Esophagus muscularis mucosa (tissue), 4 donors: Measurements from ENCODE around the gene ZFAND6. TPM values are rescaled to one million over a fixed set of nuclear protein-coding genes. Genes with fewer than 3 reads are reported as not detected.

Experiments
- DNase-seq: peaks from one replicate; pipeline ENCODE4 v3.0.0-alpha.2; 2017; ENCODE audit errors: extremely low spot score
- H3K27ac ChIP-seq, 4 donors: fragments of 200-600 bp; sonication (generic); replicated peaks in 1 of 4; 1 replicate in 3 of 4; 2 replicates in 1 of 4; pipeline ENCODE4 v1.5.1; 2016 to 2019; ENCODE audit warnings: mild to moderate bottlenecking in 1 of 4
- H3K27me3 ChIP-seq, 4 donors: fragments of 200-600 bp; sonication (generic); one replicate each; pipeline versions ENCODE4 v1.5.1 to v1.6.0; 2016 to 2019
- H3K36me3 ChIP-seq, 4 donors: fragments of 200-600 bp; sonication (generic); one replicate each; pipeline ENCODE4 v1.5.1; 2016 to 2019
- H3K4me1 ChIP-seq, 4 donors: fragments of 200-600 bp; sonication (generic); one replicate each; pipeline ENCODE4 v1.5.1; 2016 to 2019
- H3K4me3 ChIP-seq, 4 donors: fragments of 200-600 bp; sonication (generic); 1 replicate in 2 of 4; 2 replicates in 2 of 4; pipeline ENCODE4 v1.5.1; 2016 to 2019; ENCODE audit warnings: mild to moderate bottlenecking in 4 of 4, moderate library complexity in 1 of 4
- H3K9me3 ChIP-seq, 4 donors: fragments of 200-600 bp; sonication (generic); 1 replicate in 3 of 4; 2 replicates in 1 of 4; pipeline ENCODE4 v1.5.1; 2016 to 2019
- CTCF ChIP-seq, 3 experiments: fragments of 200-600 bp in 2 of 3; fragments of 450-650 bp in 1 of 3; sonication (generic) in 2 of 3; IDR thresholded peaks; one replicate each; pipeline ENCODE4 v1.5.1; 2017 to 2019; ENCODE audit warnings: antibody characterized with exemption in 3 of 3, mild to moderate bottlenecking in 2 of 3, moderate library complexity in 1 of 3
- EP300 ChIP-seq: sonication (generic); formaldehyde crosslinking; IDR thresholded peaks from one replicate; pipeline ENCODE4 v1.6.1; 2017; ENCODE audit warnings: antibody characterized with exemption
- POLR2A ChIP-seq: fragments of 450-650 bp; IDR thresholded peaks from one replicate; pipeline ENCODE4 v1.6.1; 2017; ENCODE audit warnings: antibody characterized with exemption, moderate library complexity, mild to moderate bottlenecking, low read depth
- POLR2AphosphoS5 ChIP-seq, 2 donors: sonication (generic); formaldehyde crosslinking; IDR thresholded peaks; one replicate each; pipeline ENCODE4 v1.6.1; 2017; ENCODE audit warnings: antibody characterized with exemption in 2 of 2
- WGBS: methylation state at CpG from one replicate; pipeline ENCODE4 v1.1.5; 2018; 5-methylcytosine and 5-hydroxymethylcytosine counted together
- intact Hi-C: fragments of 100-400 bp; cut with DNase I; formaldehyde crosslinking; loops from one replicate; pipeline ENCODE4 v1.15.1; 2023
- total RNA-seq, 4 donors: library from RNA; depleted of rRNA; stranded (reverse); fragments of >200 nt; gene quantifications; one replicate each; pipeline versions ENCODE4 v1.1.0 to v1.2.1, GENCODE V29; 2016

Gene ZFAND6
- total RNA-seq, 4 donors from 2014 or later: 80.2 to 134 (median 107) TPM

DNA sequence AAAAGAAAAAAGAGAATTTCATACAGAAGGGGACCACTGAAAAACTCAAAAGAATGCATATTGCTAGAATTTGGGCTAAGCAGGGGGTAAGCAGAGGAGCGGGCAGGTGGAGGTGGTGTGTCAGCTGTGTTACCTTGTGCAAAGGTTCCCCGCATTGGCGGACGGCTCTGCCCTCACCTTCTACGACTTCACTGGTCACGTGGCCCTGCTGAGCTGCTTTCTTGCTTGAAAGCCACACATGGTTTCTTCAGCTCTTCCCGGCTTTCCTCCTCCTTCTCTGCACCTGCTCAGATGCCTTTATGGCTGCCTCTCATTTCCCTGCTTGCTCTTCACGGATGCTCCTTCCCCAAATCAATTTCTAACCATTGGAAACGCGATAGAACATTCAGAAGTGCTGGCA, 123.8 kb downstream of the ZFAND6 start:
- no peaks in the 10 kb centered on the region for H3K27me3 ChIP-seq
- peaks cover 40 to 91% (median 57%) of the 10 kb centered on the region in 4 donors for H3K36me3 ChIP-seq
- no peak for TF ChIP-seq POLR2A
- no peak for TF ChIP-seq POLR2AphosphoS5 (IDR thresholded peaks at IDR 0.05)
- H3K9me3 ChIP-seq: no peaks in the 10 kb centered on the region
- H3K4me1 ChIP-seq: peaks cover 0 to 5% (median 0%) of the 10 kb centered on the region in 4 donors
- intact Hi-C loops: no loop called here
- no peak overlapping the region for H3K27ac ChIP-seq
- no peak for DNase-seq
- H3K4me3 ChIP-seq: no peak overlapping the region
- WGBS: 95% methylated on average over 10 of the region's 10 CpGs

- Histone ChIP-seq H3K36me3 (peaks cover 40 to 90% (median 57%) of the 10 kb centered on the region in 4 donors), H3K4me3 (no peak overlapping the region), H3K27me3 (no peaks in the 10 kb centered on the region), H3K27ac (no peak overlapping the region), H3K4me1 (peaks cover 0 to 5% (median 0%) of the 10 kb centered on the region in 4 donors), H3K9me3 (no peaks in the 10 kb centered on the region)
- TF ChIP-seq POLR2AphosphoS5 (IDR thresholded peaks at IDR 0.05): no peak
- TF ChIP-seq CTCF (IDR thresholded peaks at IDR 0.05): no peak
- no peak for TF ChIP-seq POLR2A
- TF ChIP-seq EP300: no peak
- 79% methylated on average over 6 of the region's 6 CpGs for WGBS
- intact Hi-C loops: no loop called here
- no peak for DNase-seq
Observed at GRCh38 chr15:80183886-80184285, 124.4 kb downstream of the ZFAND6 start.

DNA sequence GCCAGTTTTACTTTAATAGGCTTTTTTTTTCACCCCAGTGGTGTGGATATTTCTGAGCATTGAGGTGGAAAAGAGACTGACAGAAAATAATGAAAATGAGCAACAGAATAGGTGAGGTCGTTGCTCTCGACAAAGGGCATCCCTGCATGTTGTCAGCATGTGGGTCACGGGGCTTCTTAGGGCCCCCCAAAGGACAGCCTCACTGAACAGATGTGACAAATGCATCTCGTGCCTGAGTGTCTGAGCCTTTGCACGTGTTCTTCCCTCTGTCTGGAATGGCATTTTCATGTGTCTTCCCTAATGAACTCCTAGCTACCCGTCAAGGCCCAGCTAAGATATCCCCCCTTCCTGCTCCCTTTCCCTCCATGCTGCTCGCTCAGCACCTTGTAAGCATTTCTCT, 125.1 kb downstream of the ZFAND6 start:
- no peaks in the 10 kb centered on the region for H3K27me3 ChIP-seq
- H3K4me1 ChIP-seq: peaks cover 0 to 1% (median 0%) of the 10 kb centered on the region in 4 donors
- WGBS: 87% methylated on average over 7 of the region's 7 CpGs
- H3K36me3 ChIP-seq: peaks cover 40 to 89% (median 57%) of the 10 kb centered on the region in 4 donors
- intact Hi-C loops: no loop called here
- no peak overlapping the region for H3K4me3 ChIP-seq
- no peaks in the 10 kb centered on the region for H3K9me3 ChIP-seq
- TF ChIP-seq POLR2A: no peak
- DNase-seq: no peak
- no peak overlapping the region for H3K27ac ChIP-seq

DNA sequence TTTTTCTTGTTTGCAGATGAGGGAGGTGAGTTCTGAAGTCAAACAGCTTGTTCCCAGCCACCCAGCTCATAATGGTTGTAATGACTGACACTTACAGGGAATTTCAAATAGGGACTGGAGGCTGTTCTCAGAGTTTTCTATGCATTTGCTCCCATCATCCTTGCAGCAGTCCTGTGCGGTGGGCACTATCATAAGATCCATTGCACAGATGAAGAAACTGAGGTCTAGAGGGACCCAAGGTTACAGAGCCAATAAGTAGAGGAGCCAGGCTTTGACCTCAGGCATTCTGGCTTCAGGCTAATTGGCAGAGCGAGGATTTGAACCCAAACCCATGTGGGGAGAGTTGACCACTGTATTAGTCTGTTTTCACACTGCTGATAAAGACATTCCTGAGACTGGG, 125.7 kb downstream of the ZFAND6 start:
- 100% methylated on average over 1 of the region's 2 CpGs for WGBS
- Histone ChIP-seq H3K27me3 (no peaks in the 10 kb centered on the region), H3K36me3 (peaks cover 37 to 83% (median 55%) of the 10 kb centered on the region in 4 donors), H3K4me3 (no peak overlapping the region), H3K4me1 (no peaks in the 10 kb centered on the region), H3K27ac (no peak overlapping the region), H3K9me3 (no peaks in the 10 kb centered on the region)
- intact Hi-C loops: no loop called here
- no peak for DNase-seq
- TF ChIP-seq EP300 (no peak), CTCF (IDR thresholded peaks at IDR 0.05) (no peak), POLR2A (no peak)

DNA sequence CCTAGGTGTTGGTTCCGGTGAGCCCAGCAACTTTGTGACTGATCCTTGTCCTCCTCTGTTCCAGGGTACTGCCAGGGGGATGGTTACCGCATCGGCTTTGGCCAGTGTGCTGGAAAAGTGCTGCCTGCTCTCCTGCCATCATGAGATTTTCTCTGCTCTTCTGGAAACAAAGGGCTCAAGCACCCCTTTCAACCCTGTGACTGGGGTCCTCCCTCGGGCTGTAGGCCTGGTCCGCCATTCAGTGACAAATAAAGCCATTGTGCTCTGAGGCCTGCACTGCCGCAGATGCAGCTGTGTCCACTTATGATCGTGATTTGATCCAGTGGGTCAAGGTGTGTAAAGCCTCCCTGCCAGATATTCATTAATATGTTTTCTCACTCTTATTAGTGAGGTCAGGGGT, 126.6 kb downstream of the ZFAND6 start:
- WGBS: 89% methylated on average over 6 of the region's 7 CpGs
- Histone ChIP-seq H3K4me3 (no peak overlapping the region), H3K4me1 (no peaks in the 10 kb centered on the region), H3K9me3 (no peaks in the 10 kb centered on the region), H3K27ac (no peak overlapping the region), H3K27me3 (no peaks in the 10 kb centered on the region), H3K36me3 (peaks cover 27 to 74% (median 49%) of the 10 kb centered on the region in 4 donors)
- no peak for TF ChIP-seq POLR2AphosphoS5 (IDR thresholded peaks at IDR 0.05)
- no peak for TF ChIP-seq CTCF (IDR thresholded peaks at IDR 0.05)
- no peak for TF ChIP-seq POLR2A
- TF ChIP-seq EP300: no peak
- DNase-seq: no peak
- intact Hi-C loops: no loop called here

DNA sequence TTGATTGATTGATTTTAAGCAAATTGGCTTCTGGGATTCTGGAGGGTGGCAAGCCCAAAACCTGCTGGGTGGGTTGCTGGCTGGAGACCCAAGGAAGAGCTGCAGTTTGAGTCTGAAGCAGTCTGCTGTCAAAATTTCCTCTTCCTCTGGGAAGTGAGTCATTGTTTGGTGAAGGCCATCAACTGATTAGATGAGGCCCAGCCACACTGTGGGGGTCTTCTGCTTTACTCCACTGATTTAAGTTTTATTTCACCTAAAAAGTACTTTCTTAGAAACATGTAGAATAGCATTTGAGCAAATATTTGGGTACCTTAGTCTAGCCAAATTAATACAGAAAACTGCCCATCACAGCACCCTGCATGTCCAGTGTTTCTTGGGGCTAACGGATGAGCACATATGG, 127.1 kb downstream of the ZFAND6 start:
- Histone ChIP-seq H3K36me3 (peaks cover 25 to 69% (median 45%) of the 10 kb centered on the region in 4 donors), H3K27me3 (no peaks in the 10 kb centered on the region), H3K9me3 (no peaks in the 10 kb centered on the region), H3K4me1 (no peaks in the 10 kb centered on the region), H3K27ac (no peak overlapping the region), H3K4me3 (no peak overlapping the region)
- intact Hi-C loops: no loop called here
- 89% methylated on average over 1 of the region's 1 CpG for WGBS
- no peak for DNase-seq
- TF ChIP-seq EP300 (no peak), POLR2A (no peak), CTCF (IDR thresholded peaks at IDR 0.05) (no peak), POLR2AphosphoS5 (IDR thresholded peaks at IDR 0.05) (no peak)
